ENCODE results near the gene LOXHD1.

GRCh38 chr18:46469186-46469915 is 187.7 kb downstream of the LOXHD1 start:
- TF ChIP-seq POLR2AphosphoS5 (IDR thresholded peaks at IDR 0.05) = no peak
- no peak for TF ChIP-seq POLR2A (IDR thresholded peaks at IDR 0.05)
- TF ChIP-seq CTCF (IDR thresholded peaks at IDR 0.05) = no peak
- no peak for TF ChIP-seq EP300 (IDR thresholded peaks at IDR 0.05)
